Endothelial cell of umbilical vein (primary cell): Measurements from ENCODE around the gene SHMT1.

ENCODE experiments used
- CTCF ChIP-seq, 2 donors: IDR thresholded peaks; 1 replicate in 1 of 2; 2 replicates in 1 of 2; pipeline ENCODE4 v1.5.1; 2011; ENCODE audit warnings: low read length in 2 of 2, mild to moderate bottlenecking in 2 of 2, moderate library complexity in 2 of 2, control low read depth in 1 of 2, inconsistent platforms in 1 of 2, low read depth in 1 of 2; ENCODE audit not compliant: insufficient read depth in 1 of 2; ENCODE audit errors: extremely low read depth in 1 of 2
- EZH2 ChIP-seq: IDR thresholded peaks from 2 replicates; pipeline ENCODE4 v1.6.1; 2012; ENCODE audit warnings: borderline replicate concordance, low read depth, mild to moderate bottlenecking, moderate library complexity, low read length, inconsistent platforms; ENCODE audit not compliant: severe bottlenecking
- FOS ChIP-seq: IDR thresholded peaks from 2 replicates; pipeline ENCODE4 v1.6.1; 2011; ENCODE audit warnings: mild to moderate bottlenecking, low read length, moderate library complexity, borderline replicate concordance; ENCODE audit not compliant: insufficient read depth
- JUN ChIP-seq: IDR thresholded peaks from 2 replicates; pipeline ENCODE4 v1.6.1; 2011; ENCODE audit warnings: borderline replicate concordance, low read depth; ENCODE audit not compliant: insufficient read length, insufficient read depth
- MYC ChIP-seq: IDR thresholded peaks from one replicate; pipeline ENCODE4 v1.6.1; 2011; ENCODE audit warnings: mild to moderate bottlenecking, low read depth, low read length
- POLR2A ChIP-seq: IDR thresholded peaks from 2 replicates; pipeline ENCODE4 v1.6.1; 2012; ENCODE audit warnings: low read depth, mild to moderate bottlenecking, control low read depth, low read length
- POLR2AphosphoS5 ChIP-seq: IDR thresholded peaks from 2 replicates; pipeline ENCODE4 v1.6.1; 2012; ENCODE audit warnings: low read depth, mild to moderate bottlenecking, control low read depth, low read length, moderate library complexity; ENCODE audit not compliant: insufficient read depth

DNA sequence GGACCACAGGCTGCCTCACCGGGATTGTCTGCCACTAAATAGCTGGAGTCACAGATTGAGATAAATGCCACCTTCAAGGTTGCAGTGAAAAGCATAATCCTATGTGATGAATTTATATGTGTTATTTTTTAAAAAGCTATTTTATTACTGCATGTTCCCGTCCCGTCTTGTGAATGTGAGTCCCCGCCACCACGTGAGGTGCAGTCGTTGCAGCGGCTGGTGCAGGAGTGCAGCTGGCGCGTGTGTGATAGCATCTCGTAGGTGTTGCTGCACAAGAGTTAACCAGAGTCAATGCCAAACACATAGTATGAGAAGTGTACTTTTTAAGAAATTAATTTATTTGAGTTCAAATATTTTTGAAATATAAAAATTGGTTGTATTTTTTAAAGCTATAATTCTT is 35.8 kb downstream of the SHMT1 start:
- TF ChIP-seq CTCF (IDR thresholded peaks at IDR 0.05; ENCODE audit: extremely low read depth in 1 of 2, insufficient read depth in 1 of 2, low read depth in 1 of 2, low read length in 2 of 2) (no peak), JUN (no peak), POLR2AphosphoS5 (no peak), POLR2A (no peak), EZH2 (no peak), FOS (no peak), MYC (no peak)
